ENCODE results near the gene RCN1. TPM values are rescaled to one million over a fixed set of nuclear protein-coding genes. Genes with fewer than 3 reads are reported as not detected.
"Not testable (repeated sequence)": the region's sequence is repeated elsewhere in the genome, so short reads cannot be mapped to it uniquely, and the experiment has no call there.

Gene RCN1
- total RNA-seq, 1 donor from 2014 or later = 107 TPM

DNA sequence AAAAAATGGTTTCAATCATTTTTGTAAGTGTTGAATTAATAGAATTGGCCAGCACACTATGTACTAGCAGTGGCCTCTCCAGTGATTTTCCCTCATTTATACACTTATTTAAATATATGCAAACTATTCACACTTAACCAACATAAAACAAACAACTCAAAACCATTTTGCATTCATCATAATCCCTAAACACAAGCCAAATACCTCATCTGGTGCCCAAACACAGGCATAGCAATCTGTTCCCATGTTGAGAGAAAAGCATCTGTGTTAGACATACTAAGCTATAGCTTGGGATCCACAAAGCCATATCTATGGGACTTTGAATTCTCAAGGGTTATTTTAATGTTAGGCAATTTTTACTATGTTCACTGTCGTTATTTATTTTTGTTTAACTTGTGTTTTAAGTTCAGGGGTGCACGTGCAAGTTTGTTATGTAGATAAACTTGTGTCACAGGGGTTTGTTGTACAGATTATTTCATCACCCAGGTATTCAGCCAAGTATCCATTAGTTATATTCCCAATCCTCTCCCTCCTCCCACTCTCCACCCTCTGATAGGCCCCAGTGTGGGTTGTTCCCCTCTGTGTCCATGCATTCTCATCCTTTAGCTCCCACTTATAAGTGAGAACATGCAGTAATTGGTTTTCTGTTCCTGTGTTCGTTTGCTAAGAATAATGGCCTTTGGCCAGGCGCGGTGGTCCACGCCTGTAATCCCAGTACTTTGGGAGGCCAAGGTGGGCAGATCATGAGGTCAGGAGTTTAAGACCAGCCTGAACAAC, 31.0 kb upstream of the RCN1 start:
- peaks cover 0 to 8% (median 0%) of the 10 kb centered on the region in 3 donors for H3K27me3 ChIP-seq (ENCODE audit: control insufficient read depth in 3 of 3, insufficient read depth in 3 of 3, low read length in 3 of 3)
- no peaks in the 10 kb centered on the region for H3K4me1 ChIP-seq (ENCODE audit: control insufficient read depth in 3 of 3, insufficient read depth in 3 of 3, low read length in 3 of 3)
- H3K9ac ChIP-seq (ENCODE audit: low read depth in 1 of 3, low read length in 3 of 3) = no peak overlapping the region
- no peak overlapping the region for H3K4me3 ChIP-seq (ENCODE audit: low read length in 3 of 3)
- no peak overlapping the region for H3K27ac ChIP-seq (ENCODE audit: low read depth, low read length)
- no peaks in the 10 kb centered on the region for H3K9me3 ChIP-seq (ENCODE audit: control insufficient read depth in 3 of 3, low read length in 3 of 3)
- H3K36me3 ChIP-seq (ENCODE audit: control insufficient read depth in 3 of 3, insufficient read depth in 3 of 3, low read length in 3 of 3) = no peaks in the 10 kb centered on the region

- H3K4me1 ChIP-seq (ENCODE audit: control insufficient read depth in 3 of 3, insufficient read depth in 3 of 3, low read length in 3 of 3) = no peaks in the 10 kb centered on the region
- no peaks in the 10 kb centered on the region for H3K9me3 ChIP-seq (ENCODE audit: control insufficient read depth in 3 of 3, low read length in 3 of 3)
- no peak overlapping the region for H3K27ac ChIP-seq (ENCODE audit: low read depth, low read length)
- no peak overlapping the region for H3K4me3 ChIP-seq (ENCODE audit: low read length in 3 of 3)
- H3K9ac ChIP-seq (ENCODE audit: low read depth in 1 of 3, low read length in 3 of 3) = no peak overlapping the region
- H3K36me3 ChIP-seq (ENCODE audit: control insufficient read depth in 3 of 3, insufficient read depth in 3 of 3, low read length in 3 of 3) = no peaks in the 10 kb centered on the region
- peaks cover 0 to 9% (median 3%) of the 10 kb centered on the region in 3 donors for H3K27me3 ChIP-seq (ENCODE audit: control insufficient read depth in 3 of 3, insufficient read depth in 3 of 3, low read length in 3 of 3)
Measured at GRCh38 chr11:32062540-32062939, 28.3 kb upstream of the RCN1 start.

DNA sequence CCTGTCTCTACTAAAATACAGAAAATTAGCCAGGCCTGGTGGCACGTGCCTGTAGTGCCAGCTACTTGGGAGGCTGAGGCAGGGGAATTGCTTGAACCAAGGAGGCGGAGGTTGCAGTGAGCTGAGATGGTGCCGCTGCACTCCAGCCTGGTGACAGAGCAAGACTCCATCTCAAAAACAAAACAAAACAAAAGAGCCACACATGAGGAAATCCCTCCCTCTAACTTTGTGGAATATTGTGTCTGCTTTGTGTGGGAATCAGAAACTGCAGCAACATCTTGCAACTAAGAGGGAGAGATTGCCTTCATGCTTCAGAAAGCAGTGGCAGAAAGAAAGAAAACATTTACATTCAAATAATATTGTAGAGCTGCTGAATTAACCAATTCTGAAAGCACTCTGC, 27.8 kb upstream of the RCN1 start:
- H3K27me3 ChIP-seq (ENCODE audit: control insufficient read depth in 3 of 3, insufficient read depth in 3 of 3, low read length in 3 of 3); H3K27ac ChIP-seq (ENCODE audit: low read depth, low read length); H3K9ac ChIP-seq (ENCODE audit: low read depth in 1 of 3, low read length in 3 of 3); H3K36me3 ChIP-seq (ENCODE audit: control insufficient read depth in 3 of 3, insufficient read depth in 3 of 3, low read length in 3 of 3); H3K4me1 ChIP-seq (ENCODE audit: control insufficient read depth in 3 of 3, insufficient read depth in 3 of 3, low read length in 3 of 3); H3K9me3 ChIP-seq (ENCODE audit: control insufficient read depth in 3 of 3, low read length in 3 of 3); H3K4me3 ChIP-seq (ENCODE audit: low read length in 3 of 3): not testable (repeated sequence)

GRCh38 chr11:32065865-32066629, 24.8 kb upstream of the RCN1 start:
- Histone ChIP-seq H3K27ac (ENCODE audit: low read depth, low read length) (no peak overlapping the region), H3K9ac (ENCODE audit: low read depth in 1 of 3, low read length in 3 of 3) (no peak overlapping the region), H3K9me3 (ENCODE audit: control insufficient read depth in 3 of 3, low read length in 3 of 3) (no peaks in the 10 kb centered on the region), H3K36me3 (ENCODE audit: control insufficient read depth in 3 of 3, insufficient read depth in 3 of 3, low read length in 3 of 3) (no peaks in the 10 kb centered on the region), H3K4me1 (ENCODE audit: control insufficient read depth in 3 of 3, insufficient read depth in 3 of 3, low read length in 3 of 3) (no peaks in the 10 kb centered on the region), H3K27me3 (ENCODE audit: control insufficient read depth in 3 of 3, insufficient read depth in 3 of 3, low read length in 3 of 3) (peaks cover 11 to 23% (median 13%) of the 10 kb centered on the region in 3 donors), H3K4me3 (ENCODE audit: low read length in 3 of 3) (no peak overlapping the region)

DNA sequence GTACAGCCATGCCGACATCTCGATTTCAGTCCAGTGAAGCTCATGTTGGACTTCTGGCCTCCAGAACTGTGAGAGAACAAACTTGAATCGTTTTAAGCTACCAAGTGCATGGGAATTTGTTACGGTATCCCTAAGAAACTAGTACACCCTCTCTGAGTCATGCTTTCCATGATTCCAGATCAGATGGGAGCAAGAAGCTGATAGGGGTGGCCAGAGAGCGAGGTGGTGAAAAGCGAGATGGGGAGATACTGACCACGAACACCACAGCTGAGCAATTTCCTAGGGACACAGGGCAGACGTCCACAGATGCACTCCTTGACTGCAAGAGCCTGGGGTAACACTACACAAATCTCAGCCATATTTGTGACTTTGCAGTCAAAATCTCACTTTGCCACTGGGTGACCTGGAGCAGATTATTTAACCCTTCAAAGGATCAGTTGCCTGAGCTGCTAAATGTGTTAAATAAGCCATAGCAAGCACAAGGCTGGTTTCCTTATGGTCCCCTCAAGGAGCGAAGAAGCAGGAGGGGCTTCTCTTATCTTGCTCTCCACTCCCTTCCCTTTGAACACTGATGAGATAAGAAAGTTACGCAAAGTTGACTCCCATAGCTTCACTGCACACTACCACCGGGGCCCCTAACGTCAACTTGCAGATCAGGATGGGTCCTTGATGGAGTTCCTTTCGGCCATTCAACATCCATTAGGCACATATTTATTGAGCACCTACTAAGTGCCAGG, 22.6 kb upstream of the RCN1 start:
- peaks cover 13 to 24% (median 15%) of the 10 kb centered on the region in 3 donors for H3K27me3 ChIP-seq (ENCODE audit: control insufficient read depth in 3 of 3, insufficient read depth in 3 of 3, low read length in 3 of 3)
- H3K9me3 ChIP-seq (ENCODE audit: control insufficient read depth in 3 of 3, low read length in 3 of 3) = no peaks in the 10 kb centered on the region
- H3K4me1 ChIP-seq (ENCODE audit: control insufficient read depth in 3 of 3, insufficient read depth in 3 of 3, low read length in 3 of 3) = no peaks in the 10 kb centered on the region
- no peaks in the 10 kb centered on the region for H3K36me3 ChIP-seq (ENCODE audit: control insufficient read depth in 3 of 3, insufficient read depth in 3 of 3, low read length in 3 of 3)
- H3K27ac ChIP-seq (ENCODE audit: low read depth, low read length) = no peak overlapping the region
- H3K4me3 ChIP-seq (ENCODE audit: low read length in 3 of 3) = no peak overlapping the region
- no peak overlapping the region for H3K9ac ChIP-seq (ENCODE audit: low read depth in 1 of 3, low read length in 3 of 3)

DNA sequence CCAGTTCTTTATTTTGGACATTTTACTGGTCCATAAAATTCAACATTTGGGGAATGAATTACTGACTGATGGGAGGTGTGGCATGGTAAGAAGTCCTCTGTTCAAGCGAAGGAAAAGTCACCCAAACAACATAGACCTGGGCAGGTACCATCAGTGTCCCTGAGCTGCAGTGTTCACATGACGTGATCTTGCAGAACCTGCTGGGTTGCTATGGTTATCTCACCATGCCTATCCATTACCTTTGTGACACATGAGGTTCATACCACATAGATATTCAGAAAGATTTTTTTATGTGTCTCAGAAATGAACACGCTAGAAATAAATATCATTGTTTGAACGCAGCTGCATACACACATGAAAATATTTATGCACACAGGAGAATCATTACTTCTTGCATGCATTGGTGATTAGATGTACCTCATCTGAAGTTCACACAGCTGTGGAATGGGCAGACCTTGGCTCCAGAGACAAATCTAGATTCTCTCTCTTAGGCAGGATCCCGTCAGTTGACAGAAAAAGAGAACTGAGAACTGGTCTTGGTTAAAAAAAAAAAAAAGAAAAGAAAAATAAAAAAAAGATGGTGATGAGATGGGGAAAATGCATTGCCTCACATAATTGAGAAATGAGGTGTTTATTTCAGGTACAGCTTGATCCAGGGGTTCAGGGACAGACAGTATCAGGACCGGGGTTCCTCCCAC, 21.4 kb upstream of the RCN1 start:
- Histone ChIP-seq H3K4me3 (ENCODE audit: low read length in 3 of 3) (no peak overlapping the region), H3K36me3 (ENCODE audit: control insufficient read depth in 3 of 3, insufficient read depth in 3 of 3, low read length in 3 of 3) (no peaks in the 10 kb centered on the region), H3K9me3 (ENCODE audit: control insufficient read depth in 3 of 3, low read length in 3 of 3) (no peaks in the 10 kb centered on the region), H3K27me3 (ENCODE audit: control insufficient read depth in 3 of 3, insufficient read depth in 3 of 3, low read length in 3 of 3) (peaks cover 13 to 24% (median 16%) of the 10 kb centered on the region in 3 donors), H3K4me1 (ENCODE audit: control insufficient read depth in 3 of 3, insufficient read depth in 3 of 3, low read length in 3 of 3) (no peaks in the 10 kb centered on the region), H3K27ac (ENCODE audit: low read depth, low read length) (no peak overlapping the region), H3K9ac (ENCODE audit: low read depth in 1 of 3, low read length in 3 of 3) (no peak overlapping the region)

DNA sequence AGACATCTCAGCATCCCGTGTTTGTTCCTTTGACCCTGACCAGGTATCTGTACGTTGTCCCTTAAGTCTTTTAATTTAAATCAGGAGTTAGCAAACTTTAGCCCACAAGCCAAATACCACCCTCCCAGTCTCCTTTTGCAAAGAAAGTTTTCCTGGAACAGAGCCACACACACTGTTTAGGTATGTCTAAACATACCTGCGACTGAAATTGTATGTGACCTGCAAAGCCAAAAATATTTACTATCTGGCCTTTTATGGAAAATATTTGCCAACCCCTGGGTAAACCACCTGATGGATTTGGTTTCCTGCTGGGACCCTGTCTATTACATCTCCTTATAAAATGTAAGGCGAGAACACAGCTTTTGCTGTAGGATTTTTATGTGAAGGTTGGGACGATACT, 20.2 kb upstream of the RCN1 start:
- H3K36me3 ChIP-seq (ENCODE audit: control insufficient read depth in 3 of 3, insufficient read depth in 3 of 3, low read length in 3 of 3) = no peaks in the 10 kb centered on the region
- no peak overlapping the region for H3K27ac ChIP-seq (ENCODE audit: low read depth, low read length)
- H3K9me3 ChIP-seq (ENCODE audit: control insufficient read depth in 3 of 3, low read length in 3 of 3) = no peaks in the 10 kb centered on the region
- peaks cover 11 to 24% (median 13%) of the 10 kb centered on the region in 3 donors for H3K27me3 ChIP-seq (ENCODE audit: control insufficient read depth in 3 of 3, insufficient read depth in 3 of 3, low read length in 3 of 3)
- H3K9ac ChIP-seq (ENCODE audit: low read depth in 1 of 3, low read length in 3 of 3) = no peak overlapping the region
- no peaks in the 10 kb centered on the region for H3K4me1 ChIP-seq (ENCODE audit: control insufficient read depth in 3 of 3, insufficient read depth in 3 of 3, low read length in 3 of 3)
- H3K4me3 ChIP-seq (ENCODE audit: low read length in 3 of 3) = no peak overlapping the region

GRCh38 chr11:32071811-32072210, 19.1 kb upstream of the RCN1 start:
- Histone ChIP-seq H3K9ac (ENCODE audit: low read depth in 1 of 3, low read length in 3 of 3) (no peak overlapping the region), H3K27ac (ENCODE audit: low read depth, low read length) (no peak overlapping the region), H3K27me3 (ENCODE audit: control insufficient read depth in 3 of 3, insufficient read depth in 3 of 3, low read length in 3 of 3) (peaks cover 11 to 24% (median 13%) of the 10 kb centered on the region in 3 donors), H3K4me1 (ENCODE audit: control insufficient read depth in 3 of 3, insufficient read depth in 3 of 3, low read length in 3 of 3) (no peaks in the 10 kb centered on the region), H3K9me3 (ENCODE audit: control insufficient read depth in 3 of 3, low read length in 3 of 3) (no peaks in the 10 kb centered on the region), H3K4me3 (ENCODE audit: low read length in 3 of 3) (no peak overlapping the region), H3K36me3 (ENCODE audit: control insufficient read depth in 3 of 3, insufficient read depth in 3 of 3, low read length in 3 of 3) (no peaks in the 10 kb centered on the region)

GRCh38 chr11:32072872-32073643, 17.8 kb upstream of the RCN1 start:
- no peaks in the 10 kb centered on the region for H3K36me3 ChIP-seq (ENCODE audit: control insufficient read depth in 3 of 3, insufficient read depth in 3 of 3, low read length in 3 of 3)
- H3K9ac ChIP-seq (ENCODE audit: low read depth in 1 of 3, low read length in 3 of 3) = no peak overlapping the region
- no peak overlapping the region for H3K4me3 ChIP-seq (ENCODE audit: low read length in 3 of 3)
- no peaks in the 10 kb centered on the region for H3K4me1 ChIP-seq (ENCODE audit: control insufficient read depth in 3 of 3, insufficient read depth in 3 of 3, low read length in 3 of 3)
- no peaks in the 10 kb centered on the region for H3K9me3 ChIP-seq (ENCODE audit: control insufficient read depth in 3 of 3, low read length in 3 of 3)
- H3K27me3 ChIP-seq (ENCODE audit: control insufficient read depth in 3 of 3, insufficient read depth in 3 of 3, low read length in 3 of 3) = peaks cover 8 to 20% (median 11%) of the 10 kb centered on the region in 3 donors
- no peak overlapping the region for H3K27ac ChIP-seq (ENCODE audit: low read depth, low read length)

All from skeletal muscle tissue (tissue), 4 donors.